Endothelial cell (in vitro differentiated cells): ENCODE results near the gene TRIM56. TPM values are rescaled to one million over a fixed set of nuclear protein-coding genes. Genes with fewer than 3 reads are reported as not detected.
"Not testable (repeated sequence)": the region's sequence is repeated elsewhere in the genome, so short reads cannot be mapped to it uniquely, and the experiment has no call there.

Experiments used
- DNase-seq: peaks from one replicate; pipeline ENCODE4 v3.0.0; 2021; ENCODE audit warnings: low spot score
- H3K27ac Mint-ChIP-seq: one replicate; pipeline ENCODE4 v1.8.0; 2021; ENCODE audit warnings: mixed read lengths, inconsistent platforms; ENCODE audit not compliant: unreplicated experiment
- H3K27me3 Mint-ChIP-seq: one replicate; pipeline ENCODE4 v1.8.0; 2021; ENCODE audit warnings: mild to moderate bottlenecking, moderate library complexity, mixed read lengths, inconsistent platforms; ENCODE audit not compliant: unreplicated experiment
- H3K36me3 Mint-ChIP-seq: one replicate; pipeline ENCODE4 v1.8.0; 2021; ENCODE audit warnings: mild to moderate bottlenecking, low read depth, mixed read lengths, inconsistent platforms; ENCODE audit not compliant: unreplicated experiment
- H3K4me1 Mint-ChIP-seq: one replicate; pipeline ENCODE4 v1.8.0; 2021; ENCODE audit warnings: mild to moderate bottlenecking, mixed read lengths, inconsistent platforms; ENCODE audit not compliant: unreplicated experiment
- H3K4me3 Mint-ChIP-seq: one replicate; pipeline ENCODE4 v1.8.0; 2021; ENCODE audit warnings: mild to moderate bottlenecking, mixed read lengths, inconsistent platforms; ENCODE audit not compliant: unreplicated experiment
- H3K9me3 Mint-ChIP-seq: one replicate; pipeline ENCODE4 v1.8.0; 2021; ENCODE audit warnings: mixed read lengths, inconsistent platforms; ENCODE audit not compliant: unreplicated experiment
- CTCF ChIP-seq: fragments of 200-600 bp; sonication (generic); IDR thresholded peaks from one replicate; pipeline ENCODE4 v1.5.0; 2021; ENCODE audit warnings: antibody characterized with exemption; ENCODE audit not compliant: unreplicated experiment
- total RNA-seq: library from RNA; stranded (reverse); fragmentation: NEBNext Ultra II Directional; extraction: Animal tissue kit (Norgen Biotek cat#: 25700); gene quantifications from one replicate; pipeline ENCODE4 v1.2.1, GENCODE V29; 2021; ENCODE audit not compliant: unreplicated experiment

Gene TRIM56
- total RNA-seq, 1 donor from 2014 or later = 5.3 TPM

GRCh38 chr7:101128040-101128834 is 43.0 kb downstream of the TRIM56 start:
- Mint-ChIP-seq H3K36me3 (no peaks in the 10 kb centered on the region), H3K4me1 (peaks cover 22% of the 10 kb centered on the region), H3K4me3 (no peak overlapping the region), H3K27ac (no peak overlapping the region), H3K9me3 (no peaks in the 10 kb centered on the region), H3K27me3 (peaks cover 8% of the 10 kb centered on the region)
- TF ChIP-seq CTCF = no peak
- no peak for DNase-seq

- no peaks in the 10 kb centered on the region for H3K36me3 Mint-ChIP-seq
- peaks cover 18% of the 10 kb centered on the region for H3K4me1 Mint-ChIP-seq
- H3K9me3 Mint-ChIP-seq = no peaks in the 10 kb centered on the region
- TF ChIP-seq CTCF = no peak
- peaks cover 9% of the 10 kb centered on the region for H3K27me3 Mint-ChIP-seq
- no peak for DNase-seq
- no peak overlapping the region for H3K27ac Mint-ChIP-seq
- no peak overlapping the region for H3K4me3 Mint-ChIP-seq
Observed at GRCh38 chr7:101129603-101130117, 44.4 kb downstream of the TRIM56 start.

GRCh38 chr7:101132626-101133600 is 47.6 kb downstream of the TRIM56 start:
- H3K4me3 Mint-ChIP-seq, H3K4me1 Mint-ChIP-seq, DNase-seq, H3K27me3 Mint-ChIP-seq, H3K27ac Mint-ChIP-seq, H3K9me3 Mint-ChIP-seq, H3K36me3 Mint-ChIP-seq: not testable (repeated sequence)

GRCh38 chr7:101133621-101134398 is 48.5 kb downstream of the TRIM56 start:
- no peak overlapping the region for H3K4me3 Mint-ChIP-seq
- DNase-seq = no peak
- peaks cover 7% of the 10 kb centered on the region for H3K4me1 Mint-ChIP-seq
- peaks cover 2% of the 10 kb centered on the region for H3K27me3 Mint-ChIP-seq
- no peaks in the 10 kb centered on the region for H3K9me3 Mint-ChIP-seq
- H3K27ac Mint-ChIP-seq = no peak overlapping the region
- no peaks in the 10 kb centered on the region for H3K36me3 Mint-ChIP-seq
- TF ChIP-seq CTCF = no peak

- no peak overlapping the region for H3K27ac Mint-ChIP-seq
- peaks cover 2% of the 10 kb centered on the region for H3K27me3 Mint-ChIP-seq
- no peak for DNase-seq
- H3K36me3 Mint-ChIP-seq = no peaks in the 10 kb centered on the region
- H3K9me3 Mint-ChIP-seq = no peaks in the 10 kb centered on the region
- H3K4me1 Mint-ChIP-seq = peaks cover 7% of the 10 kb centered on the region
- H3K4me3 Mint-ChIP-seq = no peak overlapping the region
- no peak for TF ChIP-seq CTCF
Observed at GRCh38 chr7:101134399-101134980, 49.2 kb downstream of the TRIM56 start.
